ENCODE results near the gene SERPINC1.

GRCh38 chr1:173893611-173894010, 23.5 kb downstream of the SERPINC1 start:
- TF ChIP-seq CTCF (IDR thresholded peaks at IDR 0.05; ENCODE audit: poor library complexity) (no peak), EZH2 (IDR thresholded peaks at IDR 0.05; ENCODE audit: borderline replicate concordance) (no peak), EZH2phosphoT487 (IDR thresholded peaks at IDR 0.05; ENCODE audit: low read depth, severe bottlenecking, unreplicated experiment) (no peak)
